Measurements from ENCODE around the gene SKOR1.

SKOR1 gene

GRCh38 chr15:67818464-67818863 lies 6.8 kb upstream of the SKOR1 start:
- no peak for DNase-seq (ENCODE audit: low read depth)
- no peak for TF ChIP-seq CTCF (conservative IDR thresholded peaks at IDR 0.05; ENCODE audit: low read depth, low read length)
- no peak overlapping the region for H3K4me3 ChIP-seq (ENCODE audit: low read depth, low read length)

GRCh38 chr15:67819636-67820035 lies 5.7 kb upstream of the SKOR1 start:
- no peak for DNase-seq (ENCODE audit: low read depth)
- TF ChIP-seq CTCF (conservative IDR thresholded peaks at IDR 0.05; ENCODE audit: low read depth, low read length), result no peak
- no peak overlapping the region for H3K4me3 ChIP-seq (ENCODE audit: low read depth, low read length)

DNA sequence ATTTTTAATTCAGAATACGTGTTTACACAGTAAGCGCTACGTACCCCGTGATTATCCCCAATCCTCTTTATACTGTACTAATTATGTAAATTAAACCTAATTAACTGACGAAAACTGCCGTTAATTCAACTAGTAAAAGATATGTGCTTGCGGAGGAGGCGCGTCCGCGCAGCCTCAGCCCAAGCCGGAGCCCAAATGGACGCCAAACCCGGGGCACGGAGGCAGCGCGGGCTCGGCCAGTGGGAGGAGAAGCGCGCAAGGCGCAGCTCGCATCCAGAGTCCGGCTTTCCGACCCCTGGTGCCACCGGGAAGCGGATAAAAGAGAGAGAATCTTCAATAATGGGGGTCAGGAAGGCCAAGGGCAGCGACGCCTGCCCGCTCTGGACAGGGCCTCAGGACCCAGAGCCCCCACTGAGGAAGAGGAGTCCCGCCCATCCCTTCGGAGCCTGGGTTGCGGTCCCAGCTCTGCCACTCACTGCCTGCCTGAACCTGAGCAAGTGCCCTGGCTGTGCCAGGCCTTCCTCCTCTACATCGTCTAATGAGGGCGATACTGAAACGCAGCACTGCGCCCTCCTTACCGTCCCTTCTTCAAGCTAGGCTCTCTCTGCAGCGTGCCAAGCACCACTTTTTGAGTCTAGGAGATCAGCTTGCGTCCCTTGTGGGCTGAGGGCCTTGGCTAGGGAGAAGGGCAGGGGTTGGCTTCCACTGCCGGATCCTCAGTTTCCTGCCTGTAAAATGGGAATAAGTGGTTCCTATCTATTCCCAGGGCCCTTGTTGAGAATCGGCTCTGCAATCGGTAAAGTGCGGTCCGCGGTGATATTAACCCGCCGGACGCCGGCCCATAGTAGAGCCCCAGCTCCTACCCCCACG lies 5.0 kb upstream of the SKOR1 start:
- H3K4me3 ChIP-seq (ENCODE audit: low read depth, low read length), result no peak overlapping the region
- TF ChIP-seq CTCF (conservative IDR thresholded peaks at IDR 0.05; ENCODE audit: low read depth, low read length), result no peak
- no peak for DNase-seq (ENCODE audit: low read depth)

DNA sequence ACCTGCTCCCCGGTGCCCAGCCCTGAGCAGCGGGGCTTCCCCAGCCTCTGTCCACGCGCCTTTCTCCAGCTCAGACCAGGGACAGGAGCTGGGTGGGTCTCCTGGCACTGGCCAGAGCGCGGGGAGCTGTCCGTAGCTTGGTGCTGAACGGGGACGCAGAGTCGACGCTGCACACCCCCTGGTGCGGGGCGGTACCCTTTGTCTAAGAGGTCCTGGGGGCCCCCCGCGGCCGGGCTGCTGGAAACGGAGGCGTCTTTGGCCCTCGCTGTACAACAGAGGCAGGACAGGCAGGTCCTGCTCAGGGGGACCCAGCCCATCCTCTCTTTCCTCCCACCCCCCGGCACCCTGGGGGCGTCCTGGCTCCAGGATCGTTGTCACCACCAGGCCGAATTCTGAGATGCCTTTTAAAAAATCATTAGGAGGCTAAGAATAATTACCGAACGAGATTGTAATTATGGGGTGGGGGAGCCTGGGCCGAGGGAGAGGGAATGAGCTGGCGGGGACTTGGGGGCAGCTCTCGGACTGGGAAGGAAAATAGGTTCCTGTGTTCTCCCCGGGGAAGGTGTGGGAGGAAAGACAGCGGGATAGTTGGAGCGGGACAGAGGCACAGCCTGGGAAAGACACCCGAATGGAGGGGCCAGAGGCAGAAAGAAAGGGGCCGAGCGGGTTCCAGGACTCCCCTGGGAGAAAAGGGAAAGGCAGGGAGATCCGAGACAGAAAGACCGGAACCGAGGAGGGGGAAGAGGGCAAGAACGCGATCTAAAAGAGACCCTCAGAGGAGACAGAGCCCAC lies 4.1 kb upstream of the SKOR1 start:
- no peak for TF ChIP-seq CTCF (conservative IDR thresholded peaks at IDR 0.05; ENCODE audit: low read depth, low read length)
- DNase-seq (ENCODE audit: low read depth), result peak; percentile 64
- H3K4me3 ChIP-seq (ENCODE audit: low read depth, low read length), result no peak overlapping the region

GRCh38 chr15:67821784-67822440 lies 3.4 kb upstream of the SKOR1 start:
- H3K4me3 ChIP-seq (ENCODE audit: low read depth, low read length), result no peak overlapping the region
- no peak for TF ChIP-seq CTCF (conservative IDR thresholded peaks at IDR 0.05; ENCODE audit: low read depth, low read length)
- no peak for DNase-seq (ENCODE audit: low read depth)

GRCh38 chr15:67822537-67823313 lies 2.6 kb upstream of the SKOR1 start:
- H3K4me3 ChIP-seq (ENCODE audit: low read depth, low read length), result no peak overlapping the region
- no peak for TF ChIP-seq CTCF (conservative IDR thresholded peaks at IDR 0.05; ENCODE audit: low read depth, low read length)
- DNase-seq (ENCODE audit: low read depth), result no peak
